HepG2 (cell line): ENCODE data around the gene GABRB1. TPM values are rescaled to one million over a fixed set of nuclear protein-coding genes. Genes with fewer than 3 reads are reported as not detected.
A peak's percentile ranks its signal among the peaks of the same experiment; 100 is the strongest.

Experiments used
- CREBL2 ChIP-seq: sonication (generic); formaldehyde crosslinking; IDR thresholded peaks from 2 replicates; pipeline ENCODE4 v1.8.1; 2023; ENCODE audit warnings: missing genetic modification reagents, mild to moderate bottlenecking, borderline replicate concordance
- FOXK1 ChIP-seq: sonication (generic); formaldehyde crosslinking; IDR thresholded peaks from 2 replicates; pipeline ENCODE4 v1.4.0; 2020; ENCODE audit warnings: low read depth, missing genetic modification reagents, borderline replicate concordance
- IKZF1 ChIP-seq: fragments of 450-650 bp; IDR thresholded peaks from 2 replicates; pipeline ENCODE4 v1.7.1; 2016
- ISX ChIP-seq: sonication (generic); formaldehyde crosslinking; conservative IDR thresholded peaks from 2 replicates; pipeline ENCODE4 v1.5.0; 2020; ENCODE audit warnings: missing genetic modification reagents
- KDM3A ChIP-seq: IDR thresholded peaks from 2 replicates; pipeline ENCODE4 v1.6.1; 2018; ENCODE audit warnings: low read depth, missing compliant biosample characterization
- KDM5B ChIP-seq: sonication (generic); formaldehyde crosslinking; IDR thresholded peaks from 2 replicates; pipeline ENCODE4 v1.4.0; 2020; ENCODE audit warnings: missing genetic modification reagents, mild to moderate bottlenecking, borderline replicate concordance
- NFYC ChIP-seq: IDR thresholded peaks from 2 replicates; pipeline ENCODE4 v1.6.1; 2016; ENCODE audit warnings: missing genetic modification reagents, missing compliant biosample characterization
- RXRB ChIP-seq: IDR thresholded peaks from 2 replicates; pipeline ENCODE4 v1.6.1; 2016; ENCODE audit warnings: borderline replicate concordance, missing genetic modification reagents, missing compliant biosample characterization
- SOX5 ChIP-seq: IDR thresholded peaks from 2 replicates; pipeline ENCODE4 v1.6.1; 2016; ENCODE audit warnings: borderline replicate concordance
- STAG1 ChIP-seq: sonication (generic); formaldehyde crosslinking; IDR thresholded peaks from 2 replicates; pipeline ENCODE4 v1.4.0; 2020; ENCODE audit warnings: missing genetic modification reagents
- TAF15 ChIP-seq: fragments of 200-400 bp; formaldehyde crosslinking; IDR thresholded peaks from one replicate; pipeline ENCODE4 v1.6.1; 2018; ENCODE audit warnings: mild to moderate bottlenecking, low read depth, low read length; ENCODE audit not compliant: poor library complexity, severe bottlenecking
- TBX2 ChIP-seq: sonication (generic); formaldehyde crosslinking; IDR thresholded peaks from 2 replicates; pipeline ENCODE4 v1.5.0; 2020; ENCODE audit warnings: missing genetic modification reagents, mild to moderate bottlenecking, borderline replicate concordance
- TCF12 ChIP-seq, 2 experiments: fragments of 450-650 bp in 1 of 2; sonication (generic) in 1 of 2; formaldehyde crosslinking in 1 of 2; IDR thresholded peaks; 2 replicates each; pipeline versions ENCODE4 v1.6.1 to v1.8.0; 2017 to 2022; ENCODE audit warnings: antibody characterized with exemption in 1 of 2, mild to moderate bottlenecking in 1 of 2, missing genetic modification reagents in 1 of 2, moderate library complexity in 1 of 2
- ZBTB1 ChIP-seq: sonication (generic); formaldehyde crosslinking; IDR thresholded peaks from 2 replicates; pipeline ENCODE4 v1.4.0; 2020; ENCODE audit warnings: missing genetic modification reagents, borderline replicate concordance
- ZNF264 ChIP-seq: sonication (generic); formaldehyde crosslinking; IDR thresholded peaks from 2 replicates; pipeline ENCODE4 v1.4.0; 2020; ENCODE audit warnings: missing genetic modification reagents
- ZNF331 ChIP-seq: sonication (generic); formaldehyde crosslinking; IDR thresholded peaks from 2 replicates; pipeline ENCODE4 v1.4.0; 2020; ENCODE audit warnings: missing genetic modification reagents
- ZNF33B ChIP-seq: sonication (generic); formaldehyde crosslinking; IDR thresholded peaks from 2 replicates; pipeline ENCODE4 v1.5.1; 2020; ENCODE audit warnings: mild to moderate bottlenecking, missing genetic modification reagents
- ZNF567 ChIP-seq: sonication (generic); formaldehyde crosslinking; IDR thresholded peaks from 2 replicates; pipeline ENCODE4 v1.8.1; 2023; ENCODE audit warnings: mild to moderate bottlenecking, missing genetic modification reagents, borderline replicate concordance
- ZNF773 ChIP-seq: sonication (generic); formaldehyde crosslinking; IDR thresholded peaks from 2 replicates; pipeline ENCODE4 v1.4.0; 2020; ENCODE audit warnings: missing genetic modification reagents, borderline replicate concordance
- ZNF891 ChIP-seq: sonication (generic); formaldehyde crosslinking; IDR thresholded peaks from 2 replicates; pipeline ENCODE4 v1.5.0; 2020; ENCODE audit warnings: mild to moderate bottlenecking, missing genetic modification reagents
- polyA plus RNA-seq, 8 experiments: library from polyadenylated mRNA; depleted of rRNA in 3 of 8; stranded (reverse) in 7 of 8; unstranded in 1 of 8; fragments of >200 nt; fragmentation: Illumina TruSeq in 4 of 8; extraction: Trizol in 4 of 8; gene quantifications; 2 replicates each; pipeline versions ENCODE4 v1.2.1 to v1.2.3, GENCODE V29; 2011 to 2016; ENCODE audit warnings: low read depth in 4 of 8, missing spikeins in 1 of 8, mixed read lengths in 1 of 8; ENCODE audit not compliant: insufficient read depth in 1 of 8
- total RNA-seq, 5 experiments: library from RNA; depleted of rRNA; stranded (reverse); fragments of >200 nt; fragmentation: Illumina TruSeq; extraction: Trizol; gene quantifications; 2 replicates each; pipeline ENCODE4 v1.2.3, GENCODE V29; 2016; ENCODE audit warnings: low read depth in 1 of 5
- TF ChIP-seq, protein P1 (sequence below): sonication (generic); formaldehyde crosslinking; IDR thresholded peaks from 2 replicates; pipeline ENCODE4 v1.5.0; 2020; ENCODE audit warnings: missing genetic modification reagents
- TF ChIP-seq, protein P2 (sequence below): sonication (generic); formaldehyde crosslinking; IDR thresholded peaks from 2 replicates; pipeline ENCODE4 v1.4.0; 2020; ENCODE audit warnings: missing genetic modification reagents, borderline replicate concordance
- TF ChIP-seq, protein P3 (sequence below): sonication (generic); formaldehyde crosslinking; IDR thresholded peaks from 2 replicates; pipeline ENCODE4 v1.4.0; 2020; ENCODE audit warnings: mild to moderate bottlenecking, missing genetic modification reagents
- TF ChIP-seq, protein P4 (sequence below): IDR thresholded peaks from 2 replicates; pipeline ENCODE4 v1.6.1; 2016; ENCODE audit warnings: mild to moderate bottlenecking, missing biosample characterization, missing genetic modification reagents
- TF ChIP-seq, protein P5 (sequence below): sonication (generic); formaldehyde crosslinking; IDR thresholded peaks from 2 replicates; pipeline ENCODE4 v1.4.0; 2020; ENCODE audit warnings: missing genetic modification reagents

The GABRB1 gene
- total and polyA plus RNA-seq, 2 of the 13 experiments (the other 11 are each of a cell fraction or from before 2014, with no cell fraction given), result not detected

- TF ChIP-seq, protein P1, sequence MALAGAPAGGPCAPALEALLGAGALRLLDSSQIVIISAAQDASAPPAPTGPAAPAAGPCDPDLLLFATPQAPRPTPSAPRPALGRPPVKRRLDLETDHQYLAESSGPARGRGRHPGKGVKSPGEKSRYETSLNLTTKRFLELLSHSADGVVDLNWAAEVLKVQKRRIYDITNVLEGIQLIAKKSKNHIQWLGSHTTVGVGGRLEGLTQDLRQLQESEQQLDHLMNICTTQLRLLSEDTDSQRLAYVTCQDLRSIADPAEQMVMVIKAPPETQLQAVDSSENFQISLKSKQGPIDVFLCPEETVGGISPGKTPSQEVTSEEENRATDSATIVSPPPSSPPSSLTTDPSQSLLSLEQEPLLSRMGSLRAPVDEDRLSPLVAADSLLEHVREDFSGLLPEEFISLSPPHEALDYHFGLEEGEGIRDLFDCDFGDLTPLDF (CRISPR knock-in tag), result 0 out of 2 replicates have a peak, but pooled peaks have one; percentile 24
- TF ChIP-seq SOX5 (CRISPR knock-in tag) (no peak; the same call in 1 of the 2 replicates), KDM5B (peak; percentile 96), FOXK1 (CRISPR knock-in tag) (0 out of 2 replicates have a peak, but pooled peaks have one; percentile 12), TAF15 (no peak), TCF12 (IDR thresholded peaks at IDR 0.05) (no peak), TCF12 (CRISPR knock-in tag; IDR thresholded peaks at IDR 0.05) (no peak), ZNF773 (CRISPR knock-in tag) (no peak), KDM3A (peak; percentile 71; the same call in 1 of the 2 replicates), NFYC (CRISPR knock-in tag) (peak; percentile 48; the same call in 1 of the 2 replicates), STAG1 (CRISPR knock-in tag) (no peak; the same call in 1 of the 2 replicates), ZNF264 (CRISPR knock-in tag) (0 out of 2 replicates have a peak, but pooled peaks have one; percentile 40), RXRB (0 out of 2 replicates have a peak, but pooled peaks have one; percentile 19), ZNF567 (CRISPR knock-in tag) (peak; percentile 42; the same call in 1 of the 2 replicates), CREBL2 (CRISPR knock-in tag) (no peak), ISX (no peak), ZNF331 (CRISPR knock-in tag) (0 out of 2 replicates have a peak, but pooled peaks have one; percentile 26), TBX2 (peak; percentile 64; the same call in 1 of the 2 replicates), ZBTB1 (CRISPR knock-in tag) (no peak), ZNF891 (CRISPR knock-in tag) (peak; percentile 77; the same call in 1 of the 2 replicates), IKZF1 (no peak), ZNF33B (0 out of 2 replicates have a peak, but pooled peaks have one; percentile 82)
- TF ChIP-seq, protein P2, sequence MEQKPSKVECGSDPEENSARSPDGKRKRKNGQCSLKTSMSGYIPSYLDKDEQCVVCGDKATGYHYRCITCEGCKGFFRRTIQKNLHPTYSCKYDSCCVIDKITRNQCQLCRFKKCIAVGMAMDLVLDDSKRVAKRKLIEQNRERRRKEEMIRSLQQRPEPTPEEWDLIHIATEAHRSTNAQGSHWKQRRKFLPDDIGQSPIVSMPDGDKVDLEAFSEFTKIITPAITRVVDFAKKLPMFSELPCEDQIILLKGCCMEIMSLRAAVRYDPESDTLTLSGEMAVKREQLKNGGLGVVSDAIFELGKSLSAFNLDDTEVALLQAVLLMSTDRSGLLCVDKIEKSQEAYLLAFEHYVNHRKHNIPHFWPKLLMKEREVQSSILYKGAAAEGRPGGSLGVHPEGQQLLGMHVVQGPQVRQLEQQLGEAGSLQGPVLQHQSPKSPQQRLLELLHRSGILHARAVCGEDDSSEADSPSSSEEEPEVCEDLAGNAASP (CRISPR knock-in tag), result no peak
- TF ChIP-seq, protein P3, sequence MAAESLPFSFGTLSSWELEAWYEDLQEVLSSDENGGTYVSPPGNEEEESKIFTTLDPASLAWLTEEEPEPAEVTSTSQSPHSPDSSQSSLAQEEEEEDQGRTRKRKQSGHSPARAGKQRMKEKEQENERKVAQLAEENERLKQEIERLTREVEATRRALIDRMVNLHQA, result no peak
- TF ChIP-seq, protein P4, sequence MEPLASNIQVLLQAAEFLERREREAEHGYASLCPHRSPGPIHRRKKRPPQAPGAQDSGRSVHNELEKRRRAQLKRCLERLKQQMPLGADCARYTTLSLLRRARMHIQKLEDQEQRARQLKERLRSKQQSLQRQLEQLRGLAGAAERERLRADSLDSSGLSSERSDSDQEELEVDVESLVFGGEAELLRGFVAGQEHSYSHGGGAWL (CRISPR knock-in tag), result peak; percentile 89; the same call in 1 of the 2 replicates
- TF ChIP-seq, protein P5, sequence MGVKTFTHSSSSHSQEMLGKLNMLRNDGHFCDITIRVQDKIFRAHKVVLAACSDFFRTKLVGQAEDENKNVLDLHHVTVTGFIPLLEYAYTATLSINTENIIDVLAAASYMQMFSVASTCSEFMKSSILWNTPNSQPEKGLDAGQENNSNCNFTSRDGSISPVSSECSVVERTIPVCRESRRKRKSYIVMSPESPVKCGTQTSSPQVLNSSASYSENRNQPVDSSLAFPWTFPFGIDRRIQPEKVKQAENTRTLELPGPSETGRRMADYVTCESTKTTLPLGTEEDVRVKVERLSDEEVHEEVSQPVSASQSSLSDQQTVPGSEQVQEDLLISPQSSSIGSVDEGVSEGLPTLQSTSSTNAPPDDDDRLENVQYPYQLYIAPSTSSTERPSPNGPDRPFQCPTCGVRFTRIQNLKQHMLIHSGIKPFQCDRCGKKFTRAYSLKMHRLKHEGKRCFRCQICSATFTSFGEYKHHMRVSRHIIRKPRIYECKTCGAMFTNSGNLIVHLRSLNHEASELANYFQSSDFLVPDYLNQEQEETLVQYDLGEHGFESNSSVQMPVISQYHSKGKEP (CRISPR knock-in tag), result no peak
These were observed 432.0 kb downstream of the GABRB1 start, which contains the start of gene COMMD8 (continued) for GRCh38 chr4:47463235-47463956.
